WTC11 (cell line): ENCODE measurements around the gene RGS12. TPM values are rescaled to one million over a fixed set of nuclear protein-coding genes. Genes with fewer than 3 reads are reported as not detected.
A peak's percentile ranks its signal among the peaks of the same experiment; 100 is the strongest.

Source experiments
- ATAC-seq: fragments of 200-7000 bp; cut with Tn5 transposase; 2 replicates; pipeline ENCODE4 v1.10.0; 2021; ENCODE audit warnings: mild to moderate bottlenecking, moderate library complexity
- CTCF ChIA-PET: fragments of 300-600 bp; sonication (Branson Sonifier 250); formaldehyde crosslinking; loops from one replicate; lab custom pipeline; 2021; ENCODE audit warnings: antibody characterized with exemption; lab: Charles Lee
- POLR2A ChIA-PET: fragments of 350-600 bp; sonication (Branson Sonifier 250); formaldehyde crosslinking; loops from one replicate; lab custom pipeline; 2021; ENCODE audit warnings: antibody characterized with exemption; lab: Charles Lee
- DNase-seq: peaks from one replicate; pipeline ENCODE4 v3.0.0; 2021; ENCODE audit warnings: low spot score
- H3K27ac Mint-ChIP-seq: 2 replicates; pipeline ENCODE4 v1.8.0; 2021; ENCODE audit warnings: mixed read lengths
- H3K27me3 Mint-ChIP-seq: 2 replicates; pipeline ENCODE4 v1.8.0; 2021; ENCODE audit warnings: low read depth, mild to moderate bottlenecking, moderate library complexity, mixed read lengths
- H3K36me3 Mint-ChIP-seq: 2 replicates; pipeline ENCODE4 v1.8.0; 2021; ENCODE audit warnings: mixed read lengths
- H3K4me1 Mint-ChIP-seq: 2 replicates; pipeline ENCODE4 v1.8.0; 2022; ENCODE audit warnings: mixed read lengths
- H3K4me3 Mint-ChIP-seq: 2 replicates; pipeline ENCODE4 v1.8.0; 2021; ENCODE audit warnings: mild to moderate bottlenecking, moderate library complexity, mixed read lengths
- H3K9me3 Mint-ChIP-seq: 2 replicates; pipeline ENCODE4 v1.8.0; 2021; ENCODE audit warnings: mixed read lengths
- ESRRA ChIP-seq: sonication (generic); formaldehyde crosslinking; IDR thresholded peaks from 2 replicates; pipeline ENCODE4 v1.8.1; 2022; ENCODE audit warnings: mild to moderate bottlenecking, missing genetic modification reagents, borderline replicate concordance
- FOXP1 ChIP-seq: sonication (generic); formaldehyde crosslinking; IDR thresholded peaks from 2 replicates; pipeline ENCODE4 v1.8.0; 2022; ENCODE audit warnings: missing genetic modification reagents, mild to moderate bottlenecking, moderate library complexity, borderline replicate concordance
- GRHL2 ChIP-seq: fragments of 250-450 bp; sonication (Bioruptor Pico); IDR thresholded peaks from 2 replicates; pipeline ENCODE4 v1.8.0; 2022; ENCODE audit warnings: mild to moderate bottlenecking, moderate library complexity; ENCODE audit not compliant: insufficient replicate concordance, severe bottlenecking
- IRF1 ChIP-seq: sonication (generic); formaldehyde crosslinking; IDR thresholded peaks from 2 replicates; pipeline ENCODE4 v1.8.0; 2023; ENCODE audit warnings: missing genetic modification reagents
- NFATC4 ChIP-seq: fragments of 250-450 bp; sonication (Bioruptor Pico); IDR thresholded peaks from 2 replicates; pipeline ENCODE4 v1.9.0; 2021; ENCODE audit warnings: mild to moderate bottlenecking
- NR3C1 ChIP-seq: sonication (generic); formaldehyde crosslinking; conservative IDR thresholded peaks from 2 replicates; pipeline ENCODE4 v1.8.1; 2023; ENCODE audit warnings: low read depth, mild to moderate bottlenecking, missing genetic modification reagents
- PRRX2 ChIP-seq: fragments of 250-450 bp; sonication (Bioruptor Pico); IDR thresholded peaks from 2 replicates; pipeline ENCODE4 v1.8.0; 2021; ENCODE audit warnings: mild to moderate bottlenecking
- RORB ChIP-seq: fragments of 250-450 bp; sonication (Bioruptor Pico); IDR thresholded peaks from 2 replicates; pipeline ENCODE4 v1.9.0; 2021; ENCODE audit warnings: mild to moderate bottlenecking
- SOX15 ChIP-seq: fragments of 250-450 bp; sonication (Bioruptor Pico); IDR thresholded peaks from 2 replicates; pipeline ENCODE4 v1.9.0; 2021; ENCODE audit warnings: mild to moderate bottlenecking
- TEAD4 ChIP-seq: sonication (generic); formaldehyde crosslinking; IDR thresholded peaks from 2 replicates; pipeline ENCODE4 v1.8.0; 2022; ENCODE audit warnings: mild to moderate bottlenecking, missing genetic modification reagents
- USF1 ChIP-seq: sonication (generic); formaldehyde crosslinking; IDR thresholded peaks from 2 replicates; pipeline ENCODE4 v1.8.0; 2022; ENCODE audit warnings: mild to moderate bottlenecking, missing genetic modification reagents
- USF2 ChIP-seq: sonication (generic); formaldehyde crosslinking; IDR thresholded peaks from 2 replicates; pipeline ENCODE4 v1.8.1; 2023; ENCODE audit warnings: mild to moderate bottlenecking, missing genetic modification reagents, moderate library complexity
- ZNF121 ChIP-seq: sonication (generic); formaldehyde crosslinking; IDR thresholded peaks from 2 replicates; pipeline ENCODE4 v1.8.0; 2023; ENCODE audit warnings: missing genetic modification reagents
- ZNF317 ChIP-seq: sonication (generic); formaldehyde crosslinking; IDR thresholded peaks from 2 replicates; pipeline ENCODE4 v1.8.1; 2023; ENCODE audit warnings: low read depth, mild to moderate bottlenecking, moderate library complexity, missing genetic modification reagents, borderline replicate concordance
- ZNF532 ChIP-seq: fragments of 250-450 bp; sonication (Bioruptor Pico); IDR thresholded peaks from 2 replicates; pipeline ENCODE4 v1.9.0; 2021; ENCODE audit warnings: mild to moderate bottlenecking, borderline replicate concordance
- ZNF671 ChIP-seq: fragments of 250-450 bp; sonication (Bioruptor Pico); IDR thresholded peaks from 2 replicates; pipeline ENCODE4 v1.8.0; 2021; ENCODE audit warnings: mild to moderate bottlenecking
- total RNA-seq: library from RNA; stranded (reverse); gene quantifications from 3 replicates; pipeline ENCODE4 v1.2.3, GENCODE V29; 2021
- TF ChIP-seq, protein P1 (sequence below): sonication (generic); formaldehyde crosslinking; IDR thresholded peaks from 2 replicates; pipeline ENCODE4 v1.8.1; 2022; ENCODE audit warnings: low read depth, mild to moderate bottlenecking, moderate library complexity, missing genetic modification reagents, borderline replicate concordance
- TF ChIP-seq, protein P2 (sequence below): fragments of 250-450 bp; sonication (Bioruptor Pico); conservative IDR thresholded peaks from 2 replicates; pipeline ENCODE4 v1.9.0; 2021; ENCODE audit warnings: mild to moderate bottlenecking

Gene RGS12
- total RNA-seq, 1 experiment from 2014 or later = 21.0 TPM

- no peak for TF ChIP-seq ZNF532 (CRISPR knock-in tag)
- no peak for TF ChIP-seq PRRX2 (CRISPR knock-in tag)
- TF ChIP-seq TEAD4 (CRISPR knock-in tag) = no peak
- no peak for TF ChIP-seq USF1
- TF ChIP-seq ESRRA = no peak
- no peak for TF ChIP-seq NFATC4 (CRISPR knock-in tag)
- no peak for TF ChIP-seq RORB (CRISPR knock-in tag)
- TF ChIP-seq ZNF671 (CRISPR knock-in tag) = no peak
- TF ChIP-seq, all 79 proteins: peak for 0
Measured at GRCh38 chr4:3316146-3316545, 23.3 kb downstream of the RGS12 start (continued).

DNA sequence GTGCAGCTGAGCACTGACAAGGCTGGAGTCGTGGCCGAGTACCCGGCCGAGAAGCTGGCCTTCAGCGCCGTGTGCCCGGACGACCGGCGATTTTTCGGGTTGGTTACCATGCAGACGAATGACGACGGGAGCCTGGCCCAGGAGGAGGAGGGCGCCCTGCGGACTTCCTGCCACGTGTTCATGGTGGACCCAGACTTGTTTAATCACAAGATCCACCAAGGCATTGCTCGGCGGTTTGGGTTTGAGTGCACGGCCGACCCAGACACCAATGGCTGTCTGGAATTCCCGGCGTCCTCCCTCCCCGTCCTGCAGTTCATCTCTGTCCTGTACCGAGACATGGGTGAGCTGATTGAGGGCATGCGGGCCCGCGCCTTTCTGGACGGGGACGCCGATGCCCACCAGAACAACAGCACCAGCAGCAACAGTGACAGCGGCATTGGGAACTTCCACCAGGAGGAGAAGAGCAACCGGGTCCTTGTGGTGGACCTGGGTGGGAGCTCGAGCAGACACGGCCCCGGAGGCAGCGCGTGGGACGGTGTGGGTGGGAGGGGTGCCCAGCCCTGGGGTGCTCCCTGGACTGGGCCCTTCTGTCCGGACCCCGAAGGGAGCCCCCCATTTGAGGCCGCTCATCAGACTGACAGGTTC lies 24.3 kb downstream of the RGS12 start:
- H3K4me3 Mint-ChIP-seq = no peak overlapping the region
- POLR2A ChIA-PET = no interaction called here
- no peaks in the 10 kb centered on the region for H3K9me3 Mint-ChIP-seq
- ATAC-seq (no peak), DNase-seq (no peak)
- H3K36me3 Mint-ChIP-seq = peaks cover 10% of the 10 kb centered on the region
- CTCF ChIA-PET = interaction anchor here (1.1 to 3.4 kb wide), 7 partner anchors 11 to 164 kb away, joined by 3 to 85 read pairs (median 36); partner anchors contain the start of gene RGS12
- no peaks in the 10 kb centered on the region for H3K27me3 Mint-ChIP-seq
- TF ChIP-seq, protein P1, sequence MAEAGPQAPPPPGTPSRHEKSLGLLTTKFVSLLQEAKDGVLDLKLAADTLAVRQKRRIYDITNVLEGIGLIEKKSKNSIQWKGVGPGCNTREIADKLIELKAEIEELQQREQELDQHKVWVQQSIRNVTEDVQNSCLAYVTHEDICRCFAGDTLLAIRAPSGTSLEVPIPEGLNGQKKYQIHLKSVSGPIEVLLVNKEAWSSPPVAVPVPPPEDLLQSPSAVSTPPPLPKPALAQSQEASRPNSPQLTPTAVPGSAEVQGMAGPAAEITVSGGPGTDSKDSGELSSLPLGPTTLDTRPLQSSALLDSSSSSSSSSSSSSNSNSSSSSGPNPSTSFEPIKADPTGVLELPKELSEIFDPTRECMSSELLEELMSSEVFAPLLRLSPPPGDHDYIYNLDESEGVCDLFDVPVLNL (CRISPR knock-in tag) = no peak
- peak overlapping the region; percentile 86; the same call in 1 of the 2 replicates for H3K27ac Mint-ChIP-seq
- peaks cover 8% of the 10 kb centered on the region for H3K4me1 Mint-ChIP-seq

GRCh38 chr4:3317656-3318211 lies 24.9 kb downstream of the RGS12 start:
- H3K4me1 Mint-ChIP-seq = peaks cover 9% of the 10 kb centered on the region
- ChIA-PET CTCF (interaction anchor here (0.5 to 3.4 kb wide), 58 partner anchors 11 to 1015 kb away, joined by 3 to 85 read pairs (median 7); partner anchors contain the start of genes DOK7, HGFAC, MSANTD1 and RGS12), POLR2A (no interaction called here)
- DNase-seq (no peak), ATAC-seq (no peak)
- H3K27me3 Mint-ChIP-seq = no peaks in the 10 kb centered on the region
- H3K36me3 Mint-ChIP-seq = peaks cover 10% of the 10 kb centered on the region
- no peaks in the 10 kb centered on the region for H3K9me3 Mint-ChIP-seq
- H3K4me3 Mint-ChIP-seq = no peak overlapping the region
- no peak for TF ChIP-seq IRF1 (CRISPR knock-in tag)
- TF ChIP-seq FOXP1 (CRISPR knock-in tag) = no peak
- no peak for TF ChIP-seq USF2 (CRISPR knock-in tag)
- TF ChIP-seq, protein P1 (CRISPR knock-in tag) = no peak
- no peak for TF ChIP-seq ZNF121 (CRISPR knock-in tag)
- TF ChIP-seq ZNF317 (CRISPR knock-in tag) = no peak
- TF ChIP-seq NR3C1 (CRISPR knock-in tag) = no peak
- no peak for TF ChIP-seq TEAD4 (CRISPR knock-in tag)
- TF ChIP-seq, protein P2, sequence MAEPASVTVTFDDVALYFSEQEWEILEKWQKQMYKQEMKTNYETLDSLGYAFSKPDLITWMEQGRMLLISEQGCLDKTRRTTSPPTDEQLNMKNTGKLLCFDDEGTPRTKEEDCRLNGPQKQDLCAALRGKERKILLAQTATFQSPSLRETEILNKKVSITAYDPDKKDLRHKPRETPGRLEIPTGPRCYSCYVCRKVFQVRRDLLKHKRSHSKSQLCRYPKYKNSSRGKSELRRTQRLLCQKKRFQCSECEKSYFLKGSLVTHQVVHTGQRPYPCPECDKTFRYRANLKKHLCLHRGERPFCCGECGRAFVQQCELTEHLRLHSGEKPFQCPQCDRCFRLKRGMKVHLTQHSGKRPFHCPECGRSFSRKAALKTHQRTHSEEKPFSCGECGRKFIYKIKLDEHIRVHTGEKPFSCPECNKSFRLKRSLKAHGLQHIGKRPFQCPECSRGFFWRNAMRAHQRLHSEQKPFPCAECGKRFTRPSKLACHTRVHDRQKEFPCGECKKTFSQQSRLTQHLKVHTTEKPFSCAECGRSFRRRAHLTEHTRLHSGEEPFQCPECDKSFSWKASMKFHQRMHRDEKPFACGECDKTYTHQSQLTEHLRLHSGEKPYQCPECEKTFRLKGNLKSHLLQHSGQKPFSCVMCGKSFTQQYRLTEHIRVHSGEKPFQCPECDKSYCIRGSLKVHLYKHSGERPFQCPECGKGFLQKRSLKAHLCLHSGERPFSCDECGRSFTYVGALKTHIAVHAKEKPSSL (CRISPR knock-in tag) = no peak
- no peak for TF ChIP-seq ESRRA
- no peak for TF ChIP-seq GRHL2 (CRISPR knock-in tag)
- TF ChIP-seq SOX15 (CRISPR knock-in tag) = no peak
- H3K27ac Mint-ChIP-seq = no peak overlapping the region; the same call in 1 of the 2 replicates
